Fibroblast of skin of scalp (primary cell): Measurements from ENCODE around the gene ZMYND8.
"Not testable (repeated sequence)": the region's sequence is repeated elsewhere in the genome, so short reads cannot be mapped to it uniquely, and the experiment has no call there.

Source experiments
- DNase-seq: peaks from one replicate; pipeline ENCODE4 v3.0.0-alpha.2; 2013

The ZMYND8 gene

GRCh38 chr20:47309806-47310426 is 46.6 kb downstream of the ZMYND8 start:
- DNase-seq, result no peak

- no peak for DNase-seq
Measured at GRCh38 chr20:47309394-47309793, 47.1 kb downstream of the ZMYND8 start.

GRCh38 chr20:47307569-47307968 is 48.9 kb downstream of the ZMYND8 start:
- not testable (repeated sequence) for DNase-seq

- DNase-seq, result no peak
Measured at GRCh38 chr20:47306755-47307370, 49.6 kb downstream of the ZMYND8 start.

DNA sequence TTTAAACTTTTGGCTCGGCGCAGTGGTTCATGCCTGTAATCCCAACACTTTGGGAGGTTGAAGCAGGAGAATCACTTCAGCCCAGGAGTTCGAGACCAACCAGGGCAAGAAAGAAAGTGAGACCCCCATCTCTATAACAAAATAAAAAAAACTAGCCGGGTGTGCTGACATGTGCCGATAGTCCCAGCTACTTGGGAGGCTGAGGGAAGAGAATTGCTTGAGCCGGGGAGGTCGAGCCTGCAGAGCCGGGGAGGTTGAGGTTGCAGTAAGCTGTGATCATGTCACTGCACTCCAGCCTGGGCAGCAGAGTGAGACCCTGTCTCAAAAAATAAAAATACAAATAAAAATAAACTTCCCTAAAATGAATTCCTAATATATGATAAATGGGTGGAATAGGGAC is 50.4 kb downstream of the ZMYND8 start:
- DNase-seq, result no peak

- no peak for DNase-seq
Measured at GRCh38 chr20:47305667-47306066, 50.8 kb downstream of the ZMYND8 start.

DNA sequence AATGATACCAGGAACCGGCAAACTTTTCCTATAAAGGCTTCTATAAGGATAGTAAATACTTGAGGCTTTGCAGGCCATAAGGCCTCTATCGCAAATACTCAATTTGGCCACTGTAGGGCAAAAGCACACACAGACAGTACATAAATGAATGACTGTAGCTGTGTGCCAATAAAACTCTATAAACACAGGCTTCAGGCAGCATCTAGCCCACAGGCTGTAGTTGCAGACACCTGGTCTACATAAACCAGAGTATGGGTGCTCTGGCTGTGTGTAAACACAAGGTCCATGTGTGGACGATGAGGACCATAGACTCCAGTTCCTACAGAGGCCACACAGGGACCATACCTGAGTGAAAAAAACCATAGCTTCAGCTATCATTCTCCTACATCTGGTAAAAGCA is 52.2 kb downstream of the ZMYND8 start:
- peak; percentile 8 for DNase-seq

GRCh38 chr20:47303736-47304135 is 52.8 kb downstream of the ZMYND8 start:
- DNase-seq, result no peak

DNA sequence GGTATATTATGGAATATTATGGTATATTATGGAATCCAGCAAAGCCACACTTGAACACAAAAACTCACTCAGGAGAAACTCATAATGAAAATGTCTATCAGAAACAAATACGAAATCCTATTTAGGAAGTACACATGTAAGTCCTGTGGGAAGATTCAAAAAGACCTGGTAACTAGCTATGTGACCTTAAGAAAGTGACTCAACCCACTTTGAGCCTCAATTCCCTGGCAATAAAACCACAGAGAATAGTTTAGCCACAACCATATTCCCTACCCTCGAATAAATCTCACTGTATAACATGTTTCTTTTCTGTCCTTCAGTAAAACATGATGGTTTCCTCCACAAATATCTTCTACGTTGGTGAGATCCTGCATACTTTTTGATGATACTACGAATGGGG is 56.4 kb downstream of the ZMYND8 start:
- peak; percentile 41 for DNase-seq

GRCh38 chr20:47298624-47299023 is 57.9 kb downstream of the ZMYND8 start:
- DNase-seq, result no peak

DNA sequence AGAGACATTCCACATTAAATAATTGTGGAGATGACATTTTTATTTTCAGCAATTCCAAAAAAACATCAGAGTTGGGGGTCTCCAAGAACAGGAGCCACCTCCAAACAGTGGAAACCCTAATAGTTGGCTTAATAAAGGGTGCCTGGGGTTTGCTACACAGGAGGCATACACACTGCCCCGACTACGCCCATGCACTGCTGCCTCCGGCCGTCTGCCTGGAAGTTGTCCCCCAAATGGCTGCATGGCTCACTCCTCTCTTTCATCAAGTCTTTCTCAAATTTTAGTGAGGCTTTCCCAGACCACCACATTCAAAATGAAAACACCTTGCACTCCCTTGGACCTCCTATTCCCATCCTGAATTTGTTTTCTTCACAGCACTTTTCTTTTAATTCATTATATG is 58.8 kb downstream of the ZMYND8 start:
- no peak for DNase-seq

DNA sequence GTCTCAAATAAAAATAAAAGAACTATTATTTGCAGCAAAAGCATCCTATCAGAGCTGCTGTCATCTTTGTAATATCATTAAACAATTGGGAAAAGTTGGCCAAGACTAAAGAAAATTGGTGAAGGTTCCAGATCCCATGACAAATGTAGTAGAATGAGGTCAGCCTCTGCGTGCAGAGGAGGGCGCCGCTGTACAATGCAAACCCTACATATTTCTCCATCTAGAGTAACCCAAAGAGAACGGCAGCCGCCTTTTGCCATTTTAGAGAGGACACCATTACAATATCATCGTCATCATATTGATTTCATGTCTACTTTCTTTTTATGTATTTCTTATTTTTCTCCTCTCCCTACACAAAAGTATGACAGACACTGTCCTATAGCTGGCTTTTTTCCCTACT is 59.5 kb downstream of the ZMYND8 start:
- DNase-seq, result no peak

DNA sequence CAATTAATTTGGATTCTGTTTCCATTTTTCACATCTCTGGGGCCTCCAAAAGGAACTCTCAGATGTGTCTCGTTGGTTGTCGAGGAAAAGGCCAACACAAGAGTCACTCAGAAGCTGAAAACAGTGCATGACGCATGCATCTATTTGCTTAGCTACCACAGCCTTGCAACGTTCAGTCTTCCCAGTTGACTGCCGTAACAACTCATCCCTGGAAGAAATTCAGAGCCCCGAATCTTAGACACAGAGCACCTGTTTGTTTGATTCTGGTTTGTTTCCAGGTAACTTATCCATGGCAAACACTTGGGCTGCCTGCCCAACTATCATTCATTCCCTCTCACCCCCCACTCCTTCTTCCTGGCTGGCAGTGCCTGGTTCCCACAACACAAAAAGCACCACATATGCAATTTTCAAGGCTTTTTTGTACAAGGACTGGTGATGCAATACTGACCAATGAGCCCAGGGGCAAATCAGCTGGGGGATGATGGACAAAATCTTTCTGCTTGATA is 60.5 kb downstream of the ZMYND8 start:
- no peak for DNase-seq

- no peak for DNase-seq
Measured at GRCh38 chr20:47295129-47295813, 61.2 kb downstream of the ZMYND8 start.

DNA sequence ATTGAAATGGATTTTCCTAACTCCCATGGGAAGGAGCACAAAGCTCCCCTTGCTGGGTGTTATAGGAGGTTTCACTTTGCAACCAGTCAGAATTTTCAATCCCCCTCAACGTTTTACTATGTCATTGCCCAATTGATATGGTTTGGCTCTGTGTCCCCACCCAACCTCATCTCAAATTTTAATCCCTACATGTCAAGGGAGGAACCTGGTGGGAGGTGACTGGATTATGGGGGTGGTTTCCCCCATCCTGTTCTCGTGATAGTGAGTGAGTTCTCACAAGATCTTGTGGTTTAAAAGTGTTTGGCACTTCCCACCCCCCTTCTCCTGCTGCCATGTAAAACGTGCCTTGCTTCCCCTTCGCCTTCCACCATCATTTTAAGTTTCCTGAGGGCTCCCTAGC is 62.9 kb downstream of the ZMYND8 start:
- no peak for DNase-seq

- no peak for DNase-seq
Measured at GRCh38 chr20:47292581-47292980, 63.9 kb downstream of the ZMYND8 start.

DNA sequence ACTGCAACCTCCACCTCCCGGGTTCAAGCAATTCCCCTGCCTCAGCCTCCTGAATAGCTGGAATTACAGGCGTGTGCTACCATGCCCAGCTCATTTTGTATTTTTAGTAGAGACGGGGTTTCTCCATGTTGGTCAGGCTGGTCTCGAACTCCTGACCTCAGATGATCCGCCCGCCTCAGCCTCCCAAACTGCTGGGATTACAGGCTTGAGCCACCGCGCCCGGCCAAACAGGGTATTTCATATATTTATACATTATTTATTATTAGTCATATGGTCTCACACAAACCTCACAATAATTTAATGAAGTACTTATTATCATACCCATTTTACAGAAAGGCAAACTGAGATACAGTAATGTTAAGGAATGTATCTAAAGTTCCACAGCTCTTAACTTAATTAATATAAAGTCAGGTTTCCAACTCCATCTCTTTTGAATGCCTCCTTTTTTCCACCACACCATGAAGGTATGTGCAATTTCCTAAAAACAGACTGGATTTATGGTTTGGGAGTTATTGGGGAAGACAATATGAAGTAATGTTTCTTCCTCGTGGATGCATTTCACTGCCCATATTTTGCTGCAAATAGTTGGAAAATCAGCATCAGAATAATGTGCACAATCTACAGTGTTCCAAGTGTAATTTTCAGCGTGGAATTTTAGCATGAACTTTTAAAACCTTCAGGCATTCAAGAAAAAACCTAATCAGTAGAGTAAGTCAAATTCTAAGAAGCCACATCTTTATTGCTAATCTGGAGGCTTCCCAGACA is 65.7 kb downstream of the ZMYND8 start:
- DNase-seq, result no peak

- no peak for DNase-seq
Measured at GRCh38 chr20:47290008-47290407, 66.5 kb downstream of the ZMYND8 start.

GRCh38 chr20:47289096-47289495 is 67.4 kb downstream of the ZMYND8 start:
- DNase-seq, result no peak

GRCh38 chr20:47288530-47288929 is 68.0 kb downstream of the ZMYND8 start:
- not testable (repeated sequence) for DNase-seq

GRCh38 chr20:47287609-47288144 is 68.8 kb downstream of the ZMYND8 start:
- DNase-seq, result no peak

- DNase-seq, result no peak
Measured at GRCh38 chr20:47286681-47287080, 69.8 kb downstream of the ZMYND8 start.

GRCh38 chr20:47285189-47285588 is 71.3 kb downstream of the ZMYND8 start:
- DNase-seq, result no peak
